Gastrocnemius medialis (tissue), 4 donors: Measurements from ENCODE around the gene MBNL1. TPM values are rescaled to one million over a fixed set of nuclear protein-coding genes. Genes with fewer than 3 reads are reported as not detected.

ENCODE experiments used
- ATAC-seq, 2 donors: fragments of 150-250 bp; one replicate each; pipeline ENCODE4 v1.9.1; 2016
- DNase-seq, 2 donors: peaks; one replicate each; pipeline ENCODE4 v3.0.0-alpha.2; 2019
- H3K27ac ChIP-seq, 4 donors: fragments of 200-600 bp; sonication (generic); 1 replicate in 1 of 4; 2 replicates in 3 of 4; pipeline ENCODE4 v1.5.1; 2016 to 2018; ENCODE audit warnings: mild to moderate bottlenecking in 2 of 4, moderate library complexity in 1 of 4
- H3K27me3 ChIP-seq, 3 donors: fragments of 200-600 bp; sonication (generic) in 2 of 3; 1 replicate in 1 of 3; 2 replicates in 2 of 3; pipeline versions ENCODE4 v1.5.1 to v1.6.0; 2016 to 2019; ENCODE audit warnings: mild to moderate bottlenecking in 1 of 3, moderate library complexity in 1 of 3
- H3K36me3 ChIP-seq, 2 donors: fragments of 200-600 bp; sonication (generic) in 1 of 2; one replicate each; pipeline ENCODE4 v1.5.1; 2017 to 2018
- H3K4me1 ChIP-seq, 2 donors: fragments of 200-600 bp; sonication (generic) in 1 of 2; one replicate each; pipeline ENCODE4 v1.5.1; 2016 to 2017; ENCODE audit warnings: mild to moderate bottlenecking in 2 of 2
- H3K4me3 ChIP-seq, 4 donors: fragments of 200-600 bp; sonication (generic) in 3 of 4; 1 replicate in 1 of 4; 2 replicates in 3 of 4; pipeline ENCODE4 v1.5.1; 2016 to 2019; ENCODE audit warnings: mild to moderate bottlenecking in 2 of 4
- H3K9me3 ChIP-seq, 3 donors: fragments of 200-600 bp; sonication (generic) in 2 of 3; 1 replicate in 1 of 3; 2 replicates in 2 of 3; pipeline ENCODE4 v1.5.1; 2016 to 2019
- POLR2A ChIP-seq, 2 donors: fragments of 450-650 bp; IDR thresholded peaks; one replicate each; pipeline ENCODE4 v1.6.1; 2017; ENCODE audit warnings: antibody characterized with exemption in 2 of 2, mild to moderate bottlenecking in 2 of 2, moderate library complexity in 2 of 2
- in situ Hi-C, 4 donors: fragments of 200-750 bp; cut with MboI; loops; one replicate each; pipeline versions ENCODE4 v1.15.0 to v1.8.0; 2017; ENCODE audit warnings: low sequenced_read_pairs in 4 of 4
- intact Hi-C: fragments of 100-400 bp; cut with DNase I; formaldehyde crosslinking; loops from one replicate; pipeline ENCODE4 v1.15.1; 2023; ENCODE audit warnings: low total_unique reads
- total RNA-seq, 4 donors: library from RNA; depleted of rRNA; stranded (reverse); fragments of >200 nt; gene quantifications; one replicate each; pipeline versions ENCODE4 v1.1.0 to v1.2.3, GENCODE V29; 2016
- TF ChIP-seq, protein P1 (sequence below), 5 experiments: fragments of 450-650 bp in 3 of 5; fragments of 200-600 bp in 2 of 5; sonication (generic) in 2 of 5; IDR thresholded peaks in 4 of 5; conservative IDR thresholded peaks in 1 of 5; 1 replicate in 4 of 5; 2 replicates in 1 of 5; pipeline ENCODE4 v1.5.1; 2016 to 2019; ENCODE audit warnings: antibody characterized with exemption in 5 of 5, mild to moderate bottlenecking in 3 of 5, moderate library complexity in 3 of 5

The MBNL1 gene
- total RNA-seq, 4 donors from 2014 or later, result 519 to 597 (median 557) TPM

DNA sequence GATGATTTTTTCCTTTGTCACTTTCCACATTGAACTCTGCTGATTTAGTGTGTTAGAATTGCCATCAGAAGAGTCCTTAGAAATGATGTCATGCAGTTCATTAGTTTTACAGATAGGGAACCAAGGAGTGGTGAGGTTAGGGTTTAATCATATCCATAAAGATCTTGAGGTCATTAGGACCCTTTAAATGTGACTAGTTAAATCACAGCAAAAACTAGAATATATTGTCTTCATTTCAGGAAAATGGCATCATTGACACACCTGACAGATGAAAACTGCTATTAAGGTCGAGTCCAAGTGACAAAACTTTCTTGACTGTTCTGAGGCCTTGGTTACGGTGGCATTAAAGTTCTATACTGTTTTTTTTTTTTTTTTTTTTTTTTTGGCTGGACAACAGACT is 50.5 kb downstream of the MBNL1 start:
- intact Hi-C loops (loop anchor here (5.0 kb wide), 1 partner anchor 52 kb away; the partner anchor contains the start of gene MBNL1), in situ Hi-C loops (no loop called here)
- no peaks in the 10 kb centered on the region for H3K27me3 ChIP-seq
- no peaks in the 10 kb centered on the region for H3K36me3 ChIP-seq
- H3K4me1 ChIP-seq, result peaks cover 98% of the 10 kb centered on the region in 2 donors
- peak overlapping the region in 3 of 4 donors; percentile 3 to 37 (median 24) for H3K4me3 ChIP-seq
- peak overlapping the region; percentile 75 to 95 (median 92) for H3K27ac ChIP-seq
- DNase-seq (no peak), ATAC-seq (no peak)
- TF ChIP-seq POLR2A (IDR thresholded peaks at IDR 0.05), result no peak
- TF ChIP-seq, protein P1, sequence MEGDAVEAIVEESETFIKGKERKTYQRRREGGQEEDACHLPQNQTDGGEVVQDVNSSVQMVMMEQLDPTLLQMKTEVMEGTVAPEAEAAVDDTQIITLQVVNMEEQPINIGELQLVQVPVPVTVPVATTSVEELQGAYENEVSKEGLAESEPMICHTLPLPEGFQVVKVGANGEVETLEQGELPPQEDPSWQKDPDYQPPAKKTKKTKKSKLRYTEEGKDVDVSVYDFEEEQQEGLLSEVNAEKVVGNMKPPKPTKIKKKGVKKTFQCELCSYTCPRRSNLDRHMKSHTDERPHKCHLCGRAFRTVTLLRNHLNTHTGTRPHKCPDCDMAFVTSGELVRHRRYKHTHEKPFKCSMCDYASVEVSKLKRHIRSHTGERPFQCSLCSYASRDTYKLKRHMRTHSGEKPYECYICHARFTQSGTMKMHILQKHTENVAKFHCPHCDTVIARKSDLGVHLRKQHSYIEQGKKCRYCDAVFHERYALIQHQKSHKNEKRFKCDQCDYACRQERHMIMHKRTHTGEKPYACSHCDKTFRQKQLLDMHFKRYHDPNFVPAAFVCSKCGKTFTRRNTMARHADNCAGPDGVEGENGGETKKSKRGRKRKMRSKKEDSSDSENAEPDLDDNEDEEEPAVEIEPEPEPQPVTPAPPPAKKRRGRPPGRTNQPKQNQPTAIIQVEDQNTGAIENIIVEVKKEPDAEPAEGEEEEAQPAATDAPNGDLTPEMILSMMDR (IDR thresholded peaks at IDR 0.05 in 4 of 5, conservative IDR thresholded peaks at IDR 0.05 in 1 of 5), result no peak
- H3K9me3 ChIP-seq, result no peaks in the 10 kb centered on the region

DNA sequence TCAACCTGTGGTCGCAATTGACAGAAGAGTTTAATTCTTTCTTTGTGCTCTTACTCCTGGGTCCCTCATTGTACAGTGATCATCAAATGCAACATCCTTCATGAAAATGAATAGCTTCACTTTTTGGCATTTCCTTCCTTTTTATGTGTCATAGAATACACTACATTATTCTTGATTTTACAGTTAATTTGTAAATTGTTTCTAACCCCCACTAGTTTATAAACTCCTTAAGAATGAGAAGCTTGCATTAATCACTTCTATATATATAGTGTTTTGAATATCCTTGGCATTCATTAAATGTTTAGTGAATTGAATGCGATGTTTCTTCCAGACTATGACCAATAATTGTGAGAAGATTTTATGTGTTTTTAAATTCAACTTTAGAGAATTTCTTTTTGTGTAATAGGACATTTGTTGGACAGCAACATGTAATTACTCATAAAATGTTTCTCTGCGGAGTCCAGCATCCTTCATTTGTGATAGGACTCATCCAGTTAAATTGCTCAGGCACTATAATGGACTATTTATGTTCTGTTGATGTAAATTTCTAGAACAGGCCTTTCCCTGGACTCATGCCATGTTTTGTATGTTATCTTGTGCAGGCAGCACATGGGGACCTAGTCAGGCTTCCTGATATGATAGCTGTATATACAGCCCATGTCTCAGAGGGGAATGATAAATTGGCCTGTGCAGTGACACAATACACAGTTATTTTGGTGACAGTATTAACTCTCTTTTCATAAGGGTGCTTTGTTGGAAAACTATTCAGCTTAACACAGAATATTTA is 51.3 kb downstream of the MBNL1 start:
- in situ Hi-C loops, result no loop called here
- DNase-seq (no peak), ATAC-seq (peak in 1 of 2 donors; percentile 14)
- Histone ChIP-seq H3K36me3 (no peaks in the 10 kb centered on the region), H3K27ac (peak overlapping the region; percentile 75 to 95 (median 92)), H3K4me3 (peak overlapping the region; percentile 3 to 21 (median 14)), H3K4me1 (peaks cover 93 to 96% of the 10 kb centered on the region in 2 donors), H3K27me3 (no peaks in the 10 kb centered on the region), H3K9me3 (no peaks in the 10 kb centered on the region)
- TF ChIP-seq POLR2A (IDR thresholded peaks at IDR 0.05), result no peak
- TF ChIP-seq, protein P1 (IDR thresholded peaks at IDR 0.05 in 4 of 5, conservative IDR thresholded peaks at IDR 0.05 in 1 of 5), result no peak
- intact Hi-C loops, result loop anchor here (5.0 kb wide), 1 partner anchor 53 kb away; the partner anchor contains the start of gene MBNL1

DNA sequence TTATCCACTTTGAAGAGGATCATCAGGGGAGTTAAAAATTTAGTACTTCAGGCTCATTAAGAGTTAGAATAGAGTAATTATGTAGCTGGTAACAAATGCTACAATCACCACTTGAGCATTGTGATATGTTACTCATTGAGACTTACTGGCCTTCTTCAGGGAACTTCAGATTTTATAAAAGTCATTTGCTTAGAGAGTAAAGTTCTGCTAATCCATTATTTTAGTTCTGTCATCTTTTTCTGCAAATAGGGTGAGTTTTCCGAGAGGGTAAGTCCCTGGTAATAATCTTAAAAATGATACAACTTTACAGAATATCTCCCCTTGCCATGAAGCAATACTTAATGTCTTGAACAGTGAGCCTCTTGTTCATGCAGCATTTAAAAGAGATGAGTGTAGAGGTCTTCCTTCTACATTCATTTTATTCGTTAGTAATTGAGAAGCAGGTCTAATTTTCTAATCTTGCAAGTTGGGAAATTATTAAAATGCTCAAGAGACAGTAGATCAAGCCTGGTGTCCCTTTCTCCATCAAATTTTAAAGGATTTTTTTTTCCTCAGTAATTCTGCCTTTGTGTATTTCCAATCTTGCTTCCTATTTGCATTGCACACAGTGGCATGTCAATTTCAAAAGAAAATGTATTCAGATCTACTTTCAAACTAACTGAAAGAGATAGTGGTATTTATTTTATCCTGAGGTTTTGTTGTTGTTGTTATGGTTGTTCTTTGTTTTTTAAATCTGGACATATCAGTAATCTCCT is 52.6 kb downstream of the MBNL1 start:
- Histone ChIP-seq H3K36me3 (no peaks in the 10 kb centered on the region), H3K4me1 (peaks cover 82 to 88% of the 10 kb centered on the region in 2 donors), H3K27ac (peak overlapping the region; percentile 75 to 95 (median 92)), H3K4me3 (peak overlapping the region; percentile 3 to 18 (median 8)), H3K27me3 (no peaks in the 10 kb centered on the region), H3K9me3 (no peaks in the 10 kb centered on the region)
- intact Hi-C loops (no loop called here), in situ Hi-C loops (no loop called here)
- no peak for DNase-seq
- TF ChIP-seq, protein P1 (IDR thresholded peaks at IDR 0.05 in 4 of 5, conservative IDR thresholded peaks at IDR 0.05 in 1 of 5), result no peak
- no peak for TF ChIP-seq POLR2A (IDR thresholded peaks at IDR 0.05)
- no peak for ATAC-seq

DNA sequence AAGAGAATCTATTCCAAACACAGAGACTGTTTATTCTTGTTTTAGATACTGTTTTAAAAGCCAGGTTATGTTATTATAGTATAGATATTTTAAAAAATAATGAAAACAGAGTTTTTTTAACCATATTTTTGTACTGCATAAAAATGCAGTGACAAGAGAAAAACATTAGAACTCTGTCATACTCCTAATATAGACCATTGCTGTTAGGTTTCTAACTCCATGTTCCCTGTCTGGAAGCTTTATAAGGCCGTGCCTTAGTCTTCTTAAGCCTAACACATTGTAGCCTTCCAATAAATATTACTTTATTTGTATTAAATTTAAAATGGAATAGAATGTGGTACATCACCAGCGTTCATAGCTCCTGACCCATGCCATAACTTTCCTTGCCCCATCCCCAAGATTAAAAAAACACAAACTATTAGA is 53.2 kb downstream of the MBNL1 start:
- ATAC-seq, result peak; percentile 71 to 72
- peak overlapping the region; percentile 4 to 18 (median 10) for H3K4me3 ChIP-seq
- intact Hi-C loops, result no loop called here

More for the DNA sequence above, 53.2 kb downstream of the MBNL1 start:
- DNase-seq, result no peak
- no peaks in the 10 kb centered on the region for H3K36me3 ChIP-seq
- peak overlapping the region; percentile 75 to 95 (median 92) for H3K27ac ChIP-seq
- TF ChIP-seq, protein P1 (IDR thresholded peaks at IDR 0.05 in 4 of 5, conservative IDR thresholded peaks at IDR 0.05 in 1 of 5), result no peak
- no peak for TF ChIP-seq POLR2A (IDR thresholded peaks at IDR 0.05)
- H3K4me1 ChIP-seq, result peaks cover 82 to 85% of the 10 kb centered on the region in 2 donors
- in situ Hi-C loops, result no loop called here
- no peaks in the 10 kb centered on the region for H3K9me3 ChIP-seq
- no peaks in the 10 kb centered on the region for H3K27me3 ChIP-seq
